Activated T-cell treated with anti-CD3 and anti-CD28 coated beads, Interleukin-2, amount 50 U/mL, for 24 hours (primary cell): ENCODE measurements around the gene KANSL1.
"Not testable (repeated sequence)": the region's sequence is repeated elsewhere in the genome, so short reads cannot be mapped to it uniquely, and the experiment has no call there.

ENCODE experiments used
- DNase-seq: peaks from one replicate; pipeline ENCODE4 v3.0.0-alpha.2; 2020
- H3K27ac Mint-ChIP-seq: 2 replicates; pipeline ENCODE4 v1.8.0; 2020; ENCODE audit warnings: mild to moderate bottlenecking, mixed read lengths
- H3K27me3 Mint-ChIP-seq: 2 replicates; pipeline ENCODE4 v1.8.0; 2020; ENCODE audit warnings: mixed read lengths
- H3K36me3 Mint-ChIP-seq: 2 replicates; pipeline ENCODE4 v1.8.0; 2020; ENCODE audit warnings: low read depth, mixed read lengths
- H3K4me1 Mint-ChIP-seq: 2 replicates; pipeline ENCODE4 v1.8.0; 2020; ENCODE audit warnings: low read depth, mixed read lengths
- H3K4me3 Mint-ChIP-seq: 2 replicates; pipeline ENCODE4 v1.8.0; 2020; ENCODE audit warnings: mild to moderate bottlenecking, moderate library complexity, mixed read lengths
- H3K9me3 Mint-ChIP-seq: 2 replicates; pipeline ENCODE4 v1.8.0; 2020; ENCODE audit warnings: mixed read lengths

Gene KANSL1, protein sequence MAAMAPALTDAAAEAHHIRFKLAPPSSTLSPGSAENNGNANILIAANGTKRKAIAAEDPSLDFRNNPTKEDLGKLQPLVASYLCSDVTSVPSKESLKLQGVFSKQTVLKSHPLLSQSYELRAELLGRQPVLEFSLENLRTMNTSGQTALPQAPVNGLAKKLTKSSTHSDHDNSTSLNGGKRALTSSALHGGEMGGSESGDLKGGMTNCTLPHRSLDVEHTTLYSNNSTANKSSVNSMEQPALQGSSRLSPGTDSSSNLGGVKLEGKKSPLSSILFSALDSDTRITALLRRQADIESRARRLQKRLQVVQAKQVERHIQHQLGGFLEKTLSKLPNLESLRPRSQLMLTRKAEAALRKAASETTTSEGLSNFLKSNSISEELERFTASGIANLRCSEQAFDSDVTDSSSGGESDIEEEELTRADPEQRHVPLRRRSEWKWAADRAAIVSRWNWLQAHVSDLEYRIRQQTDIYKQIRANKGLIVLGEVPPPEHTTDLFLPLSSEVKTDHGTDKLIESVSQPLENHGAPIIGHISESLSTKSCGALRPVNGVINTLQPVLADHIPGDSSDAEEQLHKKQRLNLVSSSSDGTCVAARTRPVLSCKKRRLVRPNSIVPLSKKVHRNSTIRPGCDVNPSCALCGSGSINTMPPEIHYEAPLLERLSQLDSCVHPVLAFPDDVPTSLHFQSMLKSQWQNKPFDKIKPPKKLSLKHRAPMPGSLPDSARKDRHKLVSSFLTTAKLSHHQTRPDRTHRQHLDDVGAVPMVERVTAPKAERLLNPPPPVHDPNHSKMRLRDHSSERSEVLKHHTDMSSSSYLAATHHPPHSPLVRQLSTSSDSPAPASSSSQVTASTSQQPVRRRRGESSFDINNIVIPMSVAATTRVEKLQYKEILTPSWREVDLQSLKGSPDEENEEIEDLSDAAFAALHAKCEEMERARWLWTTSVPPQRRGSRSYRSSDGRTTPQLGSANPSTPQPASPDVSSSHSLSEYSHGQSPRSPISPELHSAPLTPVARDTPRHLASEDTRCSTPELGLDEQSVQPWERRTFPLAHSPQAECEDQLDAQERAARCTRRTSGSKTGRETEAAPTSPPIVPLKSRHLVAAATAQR (N-terminal part only)

DNA sequence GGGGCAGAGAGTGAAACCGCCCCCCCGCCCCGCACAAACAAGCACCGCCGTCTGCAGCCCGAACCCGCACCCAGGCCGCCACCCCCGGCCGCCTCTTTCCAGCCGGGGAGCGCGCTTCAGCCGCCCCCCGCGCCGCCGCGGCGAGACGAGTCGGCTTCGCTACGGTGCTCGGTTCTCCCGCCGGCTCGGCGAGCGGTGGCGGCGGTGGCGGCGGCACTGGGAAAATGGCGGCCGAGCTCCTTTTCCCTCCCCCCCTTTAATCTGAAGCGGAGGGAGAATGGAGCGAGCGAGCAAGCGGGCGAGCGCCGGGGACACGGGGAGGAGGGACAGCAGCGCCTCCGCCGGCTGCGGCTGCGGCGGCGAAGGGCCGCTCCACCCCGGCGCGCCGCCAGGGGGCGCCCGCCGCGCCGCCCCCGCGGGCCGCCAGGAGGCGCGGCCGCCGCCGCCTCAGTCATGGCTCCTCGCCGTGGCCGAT is at the start of gene KANSL1:
KANSL1 (minus strand) TSS at position 279 of the 475 bp plus-strand sequence. CDS start 21,286 bp downstream, outside the sequence.
- Mint-ChIP-seq H3K27me3 (no peaks in the 10 kb centered on the region), H3K27ac (peak within 1 kb of the TSS; percentile 94), H3K36me3 (peaks cover 32% of the 10 kb centered on the region), H3K9me3 (no peaks in the 10 kb centered on the region), H3K4me3 (peak within 1 kb of the TSS; percentile 90), H3K4me1 (peaks cover 67% of the 10 kb centered on the region)
- peak; percentile 85 for DNase-seq

DNA sequence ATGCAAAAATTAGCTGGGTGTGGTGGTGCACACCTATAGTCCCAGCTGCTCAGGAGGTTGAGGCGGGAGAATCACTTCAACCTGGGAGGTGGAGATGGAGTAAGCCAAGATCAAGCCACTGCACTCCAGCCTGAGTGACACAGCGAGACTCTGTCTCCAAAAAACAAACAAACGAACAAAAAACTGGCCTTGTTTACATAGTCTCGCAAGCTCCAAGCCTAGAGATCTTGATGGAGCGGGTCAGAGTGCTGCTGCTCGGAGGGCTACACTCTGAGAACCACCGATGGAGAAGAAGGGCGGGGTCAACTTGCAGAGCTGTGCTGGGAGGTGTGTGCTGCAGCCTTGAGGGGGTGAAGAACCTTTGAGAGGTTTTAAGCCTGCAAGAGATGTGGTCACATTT is 38.1 kb upstream of the KANSL1 start:
- not testable (repeated sequence) for H3K27me3 Mint-ChIP-seq, H3K9me3 Mint-ChIP-seq, H3K4me3 Mint-ChIP-seq, H3K36me3 Mint-ChIP-seq, DNase-seq, H3K4me1 Mint-ChIP-seq, H3K27ac Mint-ChIP-seq

DNA sequence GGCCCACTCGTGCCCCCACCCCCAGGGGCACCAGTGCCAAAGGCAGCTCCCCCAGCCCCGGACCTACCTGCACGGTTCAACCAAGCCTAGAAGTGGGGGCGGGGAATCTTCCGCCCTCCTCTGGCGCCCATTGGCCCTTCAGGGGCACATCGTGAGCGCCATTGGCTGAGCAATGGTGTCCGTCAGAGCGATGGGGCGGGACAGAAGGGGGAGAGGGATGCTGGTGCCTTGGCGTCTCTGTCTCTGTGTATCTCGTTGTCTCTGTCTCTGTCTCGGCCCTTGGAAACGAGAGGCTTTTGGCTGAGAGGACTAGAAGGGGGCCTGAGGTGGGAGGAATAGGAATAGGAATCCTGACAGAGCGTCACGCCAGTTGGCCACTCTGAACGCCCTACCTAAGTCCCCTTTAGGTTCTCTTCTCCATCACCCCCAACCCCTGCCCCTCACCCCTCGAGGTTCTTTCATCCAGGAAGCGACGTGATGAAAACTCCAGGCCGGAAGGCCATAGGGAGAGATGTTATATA is 32.1 kb upstream of the KANSL1 start:
- not testable (repeated sequence) for H3K36me3 Mint-ChIP-seq, H3K27me3 Mint-ChIP-seq, H3K9me3 Mint-ChIP-seq, H3K4me1 Mint-ChIP-seq
- DNase-seq, result peak; percentile 95
- Mint-ChIP-seq H3K27ac (peak overlapping the region; percentile 92), H3K4me3 (peak overlapping the region; percentile 83)

DNA sequence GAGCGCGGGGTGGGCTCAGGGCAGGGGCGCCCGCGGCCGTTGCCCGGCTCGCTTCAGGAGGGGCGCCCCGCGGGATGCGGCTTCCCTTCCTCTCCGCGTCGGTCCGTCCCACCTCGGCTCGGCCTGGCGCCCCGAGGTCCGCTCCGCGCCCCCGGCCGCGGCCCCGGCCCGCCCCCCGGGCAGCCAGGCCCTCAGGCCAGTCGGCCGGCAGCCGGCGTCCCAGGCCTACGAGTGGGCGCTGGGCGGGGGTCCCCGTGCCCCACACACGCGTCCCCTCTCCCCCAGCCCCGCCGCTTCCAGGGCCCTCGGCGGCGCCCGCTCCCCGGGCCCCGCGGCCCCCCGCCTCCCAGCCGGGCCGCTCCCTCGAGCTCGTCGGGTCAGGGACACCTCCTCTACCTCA is 31.6 kb upstream of the KANSL1 start:
- not testable (repeated sequence) for H3K36me3 Mint-ChIP-seq

DNA sequence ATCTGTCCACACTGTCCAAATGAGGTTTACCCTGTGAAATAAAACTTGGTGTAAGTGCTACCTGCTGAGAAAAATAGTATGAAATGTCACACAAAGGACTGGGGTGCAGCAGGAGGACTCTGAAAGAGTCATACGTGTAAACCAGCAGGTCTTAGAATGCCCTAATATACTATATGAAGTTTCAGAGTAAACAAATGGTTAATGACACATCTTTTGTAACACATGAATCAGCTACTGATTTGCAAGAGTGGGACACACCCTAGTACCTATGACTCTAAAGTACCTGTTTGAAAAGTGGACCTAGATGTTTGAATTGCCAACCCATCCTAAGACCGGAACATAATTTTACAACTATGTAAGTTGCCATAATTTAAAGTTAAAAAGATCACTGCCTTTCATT is 29.8 kb upstream of the KANSL1 start:
- DNase-seq, H3K4me3 Mint-ChIP-seq: not testable (repeated sequence)

More for the DNA sequence above, 31.6 kb upstream of the KANSL1 start:
- H3K9me3 Mint-ChIP-seq, DNase-seq, H3K27ac Mint-ChIP-seq, H3K27me3 Mint-ChIP-seq, H3K4me1 Mint-ChIP-seq: not testable (repeated sequence)
- peak overlapping the region; percentile 83 for H3K4me3 Mint-ChIP-seq

DNA sequence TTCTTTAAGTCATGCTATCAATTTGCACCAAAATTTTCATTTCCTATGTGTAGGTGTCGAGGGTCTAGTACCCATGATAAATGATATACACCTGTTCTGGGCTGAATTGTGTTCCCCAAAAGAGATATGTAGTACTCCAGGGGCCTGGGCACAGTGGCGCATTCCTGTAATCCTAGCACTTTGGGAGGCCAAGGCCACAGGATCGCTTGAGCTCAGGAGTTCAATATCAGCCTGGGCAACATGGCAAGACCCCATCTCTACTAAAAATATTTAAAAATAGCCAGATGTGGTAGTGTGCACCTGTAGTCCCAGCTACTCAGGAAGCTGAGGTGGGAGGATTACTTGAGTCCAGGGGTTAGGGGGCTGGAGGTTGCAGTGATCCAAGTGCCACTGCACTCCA is 23.5 kb upstream of the KANSL1 start:
- Mint-ChIP-seq H3K36me3 (peaks cover 47% of the 10 kb centered on the region), H3K27me3 (no peaks in the 10 kb centered on the region), H3K4me1 (peaks cover 18% of the 10 kb centered on the region), H3K9me3 (no peaks in the 10 kb centered on the region), H3K4me3 (no peak overlapping the region), H3K27ac (no peak overlapping the region)
- no peak for DNase-seq

More for the DNA sequence above, 29.8 kb upstream of the KANSL1 start:
- not testable (repeated sequence) for H3K27me3 Mint-ChIP-seq, H3K9me3 Mint-ChIP-seq, H3K27ac Mint-ChIP-seq, H3K4me1 Mint-ChIP-seq
- H3K36me3 Mint-ChIP-seq, result peaks cover 13% of the 10 kb centered on the region

DNA sequence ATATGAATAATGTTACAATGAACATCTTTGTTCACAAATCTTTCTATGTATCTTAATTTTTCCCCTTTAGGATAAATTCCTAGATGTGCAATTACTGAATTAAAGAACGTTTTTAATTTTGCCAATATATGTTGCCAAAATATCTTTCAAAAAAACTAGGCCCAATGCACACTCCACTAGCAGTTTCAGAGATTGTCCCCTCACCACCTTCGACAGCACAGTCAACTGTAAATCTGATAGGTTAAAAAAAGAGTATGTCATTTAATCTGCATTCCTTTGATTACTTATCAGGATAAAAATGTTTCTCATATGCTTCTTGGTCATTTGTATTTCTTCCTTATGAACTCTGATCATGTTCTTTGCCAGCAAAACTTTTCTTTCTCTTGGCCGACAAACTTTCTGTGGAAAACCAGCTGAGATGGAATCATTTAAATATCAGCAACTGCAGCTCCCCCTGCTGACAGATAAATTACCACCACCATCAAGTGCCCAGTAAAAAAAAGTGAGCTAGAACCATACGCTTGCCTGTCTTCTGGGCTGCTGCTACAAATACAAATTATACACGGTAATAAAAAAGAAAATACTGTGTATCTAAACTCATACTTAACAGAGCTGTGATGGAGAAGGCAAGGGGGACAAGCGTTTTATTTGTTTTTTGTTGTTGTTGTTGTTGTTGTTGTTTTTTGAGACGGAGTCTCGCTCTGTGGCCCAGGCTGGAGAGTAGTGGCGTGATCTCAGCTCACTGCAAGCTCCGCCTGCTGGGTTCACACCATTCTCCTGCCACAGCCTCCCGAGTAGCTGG is 19.6 kb upstream of the KANSL1 start:
- H3K27ac Mint-ChIP-seq, result no peak overlapping the region
- no peak overlapping the region for H3K4me3 Mint-ChIP-seq
- peaks cover 45% of the 10 kb centered on the region for H3K36me3 Mint-ChIP-seq
- H3K4me1 Mint-ChIP-seq, result peaks cover 22% of the 10 kb centered on the region
- no peak for DNase-seq
- H3K9me3 Mint-ChIP-seq, result no peaks in the 10 kb centered on the region
- no peaks in the 10 kb centered on the region for H3K27me3 Mint-ChIP-seq

DNA sequence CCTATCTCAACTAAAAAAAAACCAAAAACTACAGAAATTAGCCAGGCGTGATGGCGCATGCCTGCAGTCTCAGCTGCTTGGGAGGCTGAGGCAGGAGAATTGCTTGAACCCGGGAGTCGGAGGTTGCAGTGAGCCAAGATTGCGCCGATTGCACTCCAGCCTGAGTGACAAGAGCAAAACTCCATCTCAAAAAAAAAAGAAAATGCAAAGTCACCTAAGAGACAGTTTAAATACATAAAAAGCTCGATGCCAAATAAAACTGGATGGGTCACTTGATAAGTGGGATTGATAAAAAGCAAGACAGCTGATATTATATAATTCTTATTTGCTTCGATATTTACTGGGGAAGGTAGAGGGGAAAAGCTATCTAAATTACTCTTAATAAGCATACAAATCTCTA is 15.8 kb upstream of the KANSL1 start:
- DNase-seq, result no peak
- peaks cover 18% of the 10 kb centered on the region for H3K4me1 Mint-ChIP-seq
- no peaks in the 10 kb centered on the region for H3K9me3 Mint-ChIP-seq
- H3K27ac Mint-ChIP-seq, result no peak overlapping the region
- peaks cover 33% of the 10 kb centered on the region for H3K36me3 Mint-ChIP-seq
- no peaks in the 10 kb centered on the region for H3K27me3 Mint-ChIP-seq
- H3K4me3 Mint-ChIP-seq, result no peak overlapping the region

DNA sequence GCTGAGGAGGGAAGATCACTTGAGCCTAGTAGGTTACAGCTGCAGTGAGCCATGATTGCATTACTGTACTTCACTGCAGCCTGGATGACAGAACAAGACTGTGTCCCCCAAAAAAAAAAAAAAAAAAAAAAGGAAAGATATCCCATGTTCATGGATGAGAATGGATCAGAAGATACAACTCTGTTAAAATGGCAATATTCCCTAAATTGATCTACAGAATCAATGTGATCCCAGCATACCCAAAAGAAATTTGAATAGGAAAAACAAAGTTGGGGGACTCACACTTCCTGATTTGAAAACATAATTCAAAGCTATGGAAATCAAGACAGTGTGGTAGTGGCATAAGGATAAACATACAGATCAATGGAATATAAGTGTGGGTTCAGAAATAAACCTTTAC is 12.7 kb upstream of the KANSL1 start:
- Mint-ChIP-seq H3K27me3 (no peaks in the 10 kb centered on the region), H3K9me3 (no peaks in the 10 kb centered on the region), H3K4me3 (no peak overlapping the region), H3K36me3 (peaks cover 25% of the 10 kb centered on the region), H3K4me1 (peaks cover 17% of the 10 kb centered on the region), H3K27ac (no peak overlapping the region)
- no peak for DNase-seq

DNA sequence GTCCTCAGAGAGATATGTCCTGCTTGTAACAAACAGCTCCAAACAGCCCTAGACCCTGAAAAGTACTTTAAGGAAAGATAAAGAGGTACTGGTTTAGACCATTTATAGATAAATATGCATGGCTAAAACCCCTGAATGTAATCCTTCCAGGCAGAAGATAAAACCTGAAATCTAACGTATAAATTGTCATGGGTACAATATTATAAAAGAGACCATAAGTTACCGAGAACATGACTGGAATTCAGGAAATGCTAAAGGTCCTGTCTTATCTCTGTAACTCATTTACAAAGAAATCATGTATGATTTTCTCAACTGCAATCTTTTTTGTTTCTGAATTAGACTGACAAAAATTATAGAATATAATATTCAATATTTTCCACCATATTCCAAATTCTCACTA is 9.2 kb upstream of the KANSL1 start:
- peaks cover 18% of the 10 kb centered on the region for H3K36me3 Mint-ChIP-seq
- no peak overlapping the region for H3K4me3 Mint-ChIP-seq
- peaks cover 34% of the 10 kb centered on the region for H3K4me1 Mint-ChIP-seq
- no peak overlapping the region for H3K27ac Mint-ChIP-seq
- no peaks in the 10 kb centered on the region for H3K27me3 Mint-ChIP-seq
- no peaks in the 10 kb centered on the region for H3K9me3 Mint-ChIP-seq
- no peak for DNase-seq

DNA sequence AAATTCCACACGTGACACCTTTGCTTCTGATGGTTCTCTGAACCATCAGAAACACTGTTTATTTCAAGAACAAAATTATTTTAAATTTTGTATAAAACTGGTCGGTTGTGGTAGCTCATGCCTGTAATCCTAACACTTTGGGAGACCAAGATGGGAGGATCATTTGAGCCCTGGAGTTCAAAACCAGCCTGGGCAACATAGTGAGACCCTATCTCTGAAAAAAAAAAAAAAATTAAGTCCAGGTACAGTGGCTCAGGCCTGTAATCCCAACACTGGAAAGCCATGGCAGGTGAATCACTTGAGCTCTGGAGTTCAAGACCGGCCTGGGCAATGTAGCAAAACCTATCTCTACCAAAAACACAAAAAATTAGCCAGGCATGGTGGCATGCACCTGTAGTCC is 8.3 kb upstream of the KANSL1 start:
- peaks cover 19% of the 10 kb centered on the region for H3K36me3 Mint-ChIP-seq
- DNase-seq, result no peak
- no peak overlapping the region for H3K27ac Mint-ChIP-seq
- no peaks in the 10 kb centered on the region for H3K9me3 Mint-ChIP-seq
- H3K4me1 Mint-ChIP-seq, result peaks cover 41% of the 10 kb centered on the region
- H3K27me3 Mint-ChIP-seq, result no peaks in the 10 kb centered on the region
- no peak overlapping the region for H3K4me3 Mint-ChIP-seq

DNA sequence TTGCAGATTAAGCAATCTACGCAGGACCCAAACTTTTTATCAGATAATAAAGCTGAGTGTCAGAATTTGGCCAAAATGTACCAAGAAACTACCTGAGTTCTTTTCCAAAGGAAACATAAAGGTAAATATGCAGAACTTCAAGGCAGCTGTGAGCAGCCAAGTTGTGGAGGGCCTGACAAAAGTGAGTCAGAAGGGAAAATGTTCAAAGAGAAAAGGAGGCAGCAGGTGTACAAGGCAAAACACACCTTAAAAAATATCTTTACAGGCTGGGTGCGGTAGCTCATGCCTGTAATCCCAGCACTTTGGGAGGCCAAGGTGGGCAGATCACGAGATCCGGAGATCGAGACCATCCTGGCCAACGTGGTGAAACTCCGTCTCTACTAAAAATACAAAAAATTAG is 7.0 kb upstream of the KANSL1 start:
- no peak for DNase-seq
- Mint-ChIP-seq H3K27ac (no peak overlapping the region), H3K36me3 (peaks cover 15% of the 10 kb centered on the region), H3K9me3 (no peaks in the 10 kb centered on the region), H3K4me3 (no peak overlapping the region), H3K4me1 (peaks cover 50% of the 10 kb centered on the region), H3K27me3 (no peaks in the 10 kb centered on the region)

DNA sequence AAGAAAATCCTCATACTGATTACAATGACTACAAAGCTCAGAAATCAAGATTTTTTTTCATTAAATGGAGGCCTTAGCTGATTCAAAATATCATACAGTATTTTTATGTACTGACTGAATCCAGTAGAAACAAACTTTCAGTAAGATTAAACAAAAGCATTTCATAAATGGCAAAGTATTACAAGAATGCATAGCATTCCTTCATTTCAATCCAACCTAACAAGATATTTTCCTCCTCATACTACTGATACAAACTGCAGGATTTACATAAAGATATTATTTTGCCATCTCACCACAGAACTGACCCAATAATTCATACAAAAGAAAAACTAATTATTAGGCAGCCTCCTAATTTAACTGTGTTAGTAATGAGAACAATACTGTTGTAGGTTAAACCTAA is 6.2 kb upstream of the KANSL1 start:
- H3K27me3 Mint-ChIP-seq, result no peaks in the 10 kb centered on the region
- peaks cover 57% of the 10 kb centered on the region for H3K4me1 Mint-ChIP-seq
- H3K4me3 Mint-ChIP-seq, result no peak overlapping the region
- H3K27ac Mint-ChIP-seq, result no peak overlapping the region
- no peak for DNase-seq
- H3K36me3 Mint-ChIP-seq, result peaks cover 9% of the 10 kb centered on the region
- no peaks in the 10 kb centered on the region for H3K9me3 Mint-ChIP-seq

DNA sequence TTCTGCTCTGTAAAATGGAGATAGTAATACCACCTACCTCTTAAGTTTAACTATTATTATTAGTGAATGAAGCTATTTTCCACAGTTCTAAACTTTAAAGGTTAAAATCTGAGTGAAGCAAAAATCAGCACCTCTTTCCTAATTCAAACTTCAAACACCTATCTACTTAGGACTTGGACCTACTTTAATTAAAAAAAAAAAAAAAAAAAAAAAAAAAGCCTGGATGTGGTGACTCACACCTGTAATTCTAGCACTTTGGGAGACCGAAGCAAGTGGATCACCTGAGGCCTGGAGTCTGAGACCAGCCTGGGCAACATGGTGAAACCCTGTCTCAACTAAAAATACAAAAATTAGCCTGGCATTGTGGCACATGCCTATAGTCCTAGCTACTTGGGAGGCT is 5.0 kb upstream of the KANSL1 start:
- Mint-ChIP-seq H3K9me3 (no peaks in the 10 kb centered on the region), H3K4me1 (peaks cover 59% of the 10 kb centered on the region), H3K36me3 (peaks cover 9% of the 10 kb centered on the region), H3K27ac (no peak overlapping the region), H3K27me3 (no peaks in the 10 kb centered on the region), H3K4me3 (no peak overlapping the region)
- no peak for DNase-seq
